SU-DHL-6 (cell line): Measurements from ENCODE around the gene RELN.

Experiments
- H2AFZ ChIP-seq: fragments of 200-600 bp; sonication (generic); 2 replicates; pipeline ENCODE4 v1.6.1; 2014; ENCODE audit warnings: low read depth, mild to moderate bottlenecking, moderate library complexity, mixed read lengths, antibody characterized with exemption, low read length; ENCODE audit not compliant: severe bottlenecking
- H3F3A ChIP-seq: fragments of 200-600 bp; shearing (Covaris generic); 2 replicates; pipeline ENCODE4 v1.6.0; 2016; ENCODE audit warnings: antibody characterized with exemption, mild to moderate bottlenecking; ENCODE audit not compliant: insufficient read depth
- H3K27ac ChIP-seq: fragments of 200-600 bp; sonication (generic); 2 replicates; pipeline ENCODE4 v1.5.1; 2016; ENCODE audit warnings: low read depth, mild to moderate bottlenecking, low read length, moderate library complexity, mixed read lengths
- H3K27me3 ChIP-seq: fragments of 200-600 bp; sonication (generic), shearing (Covaris generic); 2 replicates; pipeline ENCODE4 v1.6.0; 2014; ENCODE audit warnings: mild to moderate bottlenecking, low read length
- H3K36me3 ChIP-seq: fragments of 200-600 bp; sonication (generic); 2 replicates; pipeline ENCODE4 v1.6.1; 2014; ENCODE audit warnings: mild to moderate bottlenecking, low read length, mixed read lengths
- H3K4me2 ChIP-seq: fragments of 300-600, 200-600 bp; shearing (Covaris generic), sonication (generic); 2 replicates; pipeline ENCODE4 v1.6.0; 2014; ENCODE audit warnings: low read length, low read depth, mild to moderate bottlenecking; ENCODE audit not compliant: poor library complexity, severe bottlenecking
- H3K4me3 ChIP-seq: fragments of 200-600 bp; sonication (generic); 2 replicates; pipeline ENCODE4 v1.5.1; 2014; ENCODE audit warnings: antibody characterized with exemption, low read length, mild to moderate bottlenecking, mixed read lengths; ENCODE audit not compliant: insufficient read depth, poor library complexity, severe bottlenecking
- H3K79me2 ChIP-seq: fragments of 200-600 bp; sonication (generic); 2 replicates; pipeline ENCODE4 v1.6.1; 2014; ENCODE audit warnings: mild to moderate bottlenecking, low read length, moderate library complexity; ENCODE audit not compliant: insufficient read depth
- H3K9ac ChIP-seq: fragments of 200-600 bp; sonication (generic); 2 replicates; pipeline ENCODE4 v1.7.0; 2014; ENCODE audit warnings: mild to moderate bottlenecking, low read length
- H3K9me2 ChIP-seq: fragments of 200-600 bp; sonication (generic); replicated peaks from 2 replicates; pipeline ENCODE4 v1.6.1; 2014; ENCODE audit warnings: low read length; ENCODE audit not compliant: insufficient read depth
- H3K9me3 ChIP-seq: fragments of 200-600 bp; sonication (generic); 2 replicates; pipeline ENCODE4 v1.6.1; 2014; ENCODE audit warnings: low read length, mixed read lengths; ENCODE audit not compliant: insufficient read depth
- H4K20me1 ChIP-seq: fragments of 200-600 bp; sonication (generic); 2 replicates; pipeline ENCODE4 v1.6.1; 2014; ENCODE audit warnings: low read depth, mild to moderate bottlenecking, antibody characterized with exemption, low read length, moderate library complexity, mixed read lengths
- CTCF ChIP-seq: fragments of 200-600 bp; sonication (generic); IDR thresholded peaks from one replicate; pipeline ENCODE4 v1.5.1; 2017; ENCODE audit warnings: antibody characterized with exemption, mild to moderate bottlenecking, low read length, moderate library complexity; ENCODE audit not compliant: insufficient read depth, poor library complexity, severe bottlenecking
- EZH2phosphoT487 ChIP-seq: fragments of 200-600 bp; sonication (generic), shearing (Covaris generic); conservative IDR thresholded peaks from 2 replicates; pipeline ENCODE4 v1.6.1; 2018; ENCODE audit warnings: mild to moderate bottlenecking, antibody characterized with exemption, low read length, moderate library complexity, mixed read lengths

Gene RELN

GRCh38 chr7:103640031-103640779 lies 349.3 kb downstream of the RELN start:
- Histone ChIP-seq H2AFZ (no peak overlapping the region), H3K9ac (no peak overlapping the region), H3K9me2 (no peaks in the 10 kb centered on the region), H3F3A (no peaks in the 10 kb centered on the region), H3K36me3 (no peaks in the 10 kb centered on the region), H4K20me1 (no peaks in the 10 kb centered on the region), H3K27ac (no peak overlapping the region), H3K79me2 (no peaks in the 10 kb centered on the region), H3K4me3 (no peak overlapping the region), H3K9me3 (no peaks in the 10 kb centered on the region), H3K4me2 (no peak overlapping the region), H3K27me3 (no peaks in the 10 kb centered on the region)
- TF ChIP-seq EZH2phosphoT487: no peak
- no peak for TF ChIP-seq CTCF

- no peak overlapping the region for H3K4me3 ChIP-seq
- no peaks in the 10 kb centered on the region for H3K27me3 ChIP-seq
- TF ChIP-seq EZH2phosphoT487: no peak
- TF ChIP-seq CTCF: no peak
- no peak overlapping the region for H3K27ac ChIP-seq
- no peaks in the 10 kb centered on the region for H3K9me2 ChIP-seq
- no peaks in the 10 kb centered on the region for H3K36me3 ChIP-seq
- H2AFZ ChIP-seq: no peak overlapping the region
- no peak overlapping the region for H3K4me2 ChIP-seq
- no peaks in the 10 kb centered on the region for H3F3A ChIP-seq
- H3K79me2 ChIP-seq: no peaks in the 10 kb centered on the region
- no peaks in the 10 kb centered on the region for H3K9me3 ChIP-seq
- no peak overlapping the region for H3K9ac ChIP-seq
- no peaks in the 10 kb centered on the region for H4K20me1 ChIP-seq
Observed at GRCh38 chr7:103637726-103638125, 351.7 kb downstream of the RELN start.

- Histone ChIP-seq H3K9ac (no peak overlapping the region), H3K36me3 (no peaks in the 10 kb centered on the region), H3K27me3 (no peaks in the 10 kb centered on the region), H2AFZ (no peak overlapping the region), H3F3A (no peaks in the 10 kb centered on the region), H3K9me3 (no peaks in the 10 kb centered on the region), H4K20me1 (no peaks in the 10 kb centered on the region), H3K9me2 (no peaks in the 10 kb centered on the region), H3K4me2 (no peak overlapping the region), H3K27ac (no peak overlapping the region), H3K4me3 (no peak overlapping the region), H3K79me2 (no peaks in the 10 kb centered on the region)
- no peak for TF ChIP-seq EZH2phosphoT487
- TF ChIP-seq CTCF: no peak
Observed at GRCh38 chr7:103637094-103637493, 352.4 kb downstream of the RELN start.
